Skin of body (tissue), 2 donors: Measurements from ENCODE around the gene EXOC5. TPM values are rescaled to one million over a fixed set of nuclear protein-coding genes. Genes with fewer than 3 reads are reported as not detected.

Experiments used
- DNase-seq: peaks from one replicate; lab custom pipeline; 2025; lab: John Stamatoyannopoulos, UW
- total RNA-seq: library from RNA; depleted of rRNA; stranded (reverse); fragments of >200 nt; gene quantifications from one replicate; pipeline ENCODE4 v1.2.3, GENCODE V29; 2014

The EXOC5 gene
- total RNA-seq, 1 donor from 2014 or later: 44.4 TPM

DNA sequence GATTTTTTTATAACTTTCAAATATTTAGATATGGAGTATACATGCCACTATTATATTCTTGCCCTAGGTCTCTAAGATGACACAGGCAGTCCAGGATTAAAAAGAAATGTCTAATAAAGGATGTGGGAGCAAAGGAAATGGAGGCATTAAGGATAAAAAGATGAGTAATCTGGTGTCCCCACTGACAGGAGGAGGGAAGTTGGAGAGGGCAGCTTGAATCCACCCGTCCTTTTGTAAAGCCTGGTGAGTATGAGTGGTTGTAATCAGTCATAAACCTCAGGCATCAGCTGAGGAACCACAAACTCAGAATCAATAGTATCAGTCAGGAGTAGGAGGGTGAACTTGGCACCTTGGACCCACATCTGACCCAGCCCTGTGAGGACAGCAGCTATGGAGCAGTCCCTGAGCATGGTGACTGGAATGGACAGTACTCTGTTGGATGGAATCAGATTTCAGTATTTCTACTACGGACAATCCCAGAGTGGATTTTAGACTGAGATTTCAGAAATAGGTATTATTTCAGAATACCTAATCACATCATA lies 100.5 kb downstream of the EXOC5 start:
- no peak for DNase-seq

GRCh38 chr14:57161583-57162234 lies 107.0 kb downstream of the EXOC5 start:
- no peak for DNase-seq

DNA sequence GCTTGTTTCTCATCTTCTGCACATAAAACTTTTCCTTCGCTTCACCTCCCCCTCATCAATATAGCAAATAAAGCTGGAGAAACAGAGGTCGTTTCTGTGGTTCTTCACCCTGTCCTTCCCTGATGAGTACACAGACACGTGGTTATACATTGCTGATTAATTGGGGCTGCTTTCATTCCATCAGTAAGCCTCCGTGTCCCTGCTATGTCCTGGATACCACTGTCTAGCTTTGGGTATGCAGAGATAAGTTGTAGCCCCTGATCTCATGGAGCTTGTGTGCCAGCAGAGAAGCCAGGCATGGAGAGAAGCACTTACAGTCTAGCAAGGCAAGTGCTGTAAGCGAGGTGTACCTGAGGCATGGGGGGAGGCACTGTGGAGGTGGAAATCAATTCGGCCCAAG lies 108.4 kb downstream of the EXOC5 start:
- no peak for DNase-seq

DNA sequence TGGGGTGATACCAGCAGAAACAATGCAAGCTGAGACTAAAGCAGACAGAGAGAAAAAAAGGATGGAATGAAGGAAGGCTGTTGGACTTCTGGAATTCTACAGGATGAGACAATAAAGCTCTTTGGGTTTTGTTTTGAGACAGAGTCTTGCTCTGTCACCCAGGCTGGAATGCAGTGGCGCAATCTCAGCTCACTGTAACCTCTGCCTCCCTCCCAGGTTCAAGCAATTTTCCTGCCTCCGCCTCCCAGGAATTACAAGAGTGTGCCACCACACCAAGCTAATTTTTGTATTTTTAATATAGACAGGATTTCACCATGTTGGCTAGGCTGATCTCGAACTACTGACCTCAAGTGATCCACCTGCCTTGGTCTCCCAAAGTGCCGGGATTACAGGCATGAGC lies 115.4 kb downstream of the EXOC5 start:
- DNase-seq: no peak

Other genes starting within 250 kb of the EXOC5 start
- gene AP5M1, start 66 bp upstream of the EXOC5 start, total RNA-seq: 18.2 TPM
- gene NAA30, start 121.7 kb upstream of the EXOC5 start, total RNA-seq: 19.4 TPM
- gene CCDC198, start 225.0 kb upstream of the EXOC5 start, total RNA-seq: not detected